ENCODE measurements around the gene SH3PXD2A. TPM values are rescaled to one million over a fixed set of nuclear protein-coding genes. Genes with fewer than 3 reads are reported as not detected.
A peak's percentile ranks its signal among the peaks of the same experiment; 100 is the strongest.

The SH3PXD2A gene
- total RNA-seq, 1 donor from 2014 or later: 36.8 TPM

DNA sequence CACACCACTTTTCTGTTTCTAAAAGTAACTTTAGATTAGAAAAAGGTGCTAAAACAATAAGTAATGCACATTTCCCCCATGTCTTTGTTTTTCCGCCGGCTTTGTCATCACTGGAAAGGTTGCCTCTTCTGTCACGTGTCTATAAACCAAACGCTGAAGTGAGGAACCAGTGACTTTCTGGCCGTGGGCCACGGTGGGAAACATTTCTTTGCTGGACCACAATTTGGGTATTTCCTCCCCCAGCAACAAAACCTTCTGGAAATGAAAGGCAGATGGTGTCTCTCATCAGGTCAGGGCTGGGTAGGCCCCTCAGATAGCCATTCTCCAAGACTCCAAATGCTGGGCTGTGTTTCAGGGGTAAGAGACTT is 174.5 kb downstream of the SH3PXD2A start:
- H3K4me1 Mint-ChIP-seq: peaks cover 29% of the 10 kb centered on the region
- no peak overlapping the region for H3K27ac Mint-ChIP-seq
- H3K9me3 Mint-ChIP-seq: no peaks in the 10 kb centered on the region
- no peak overlapping the region for H3K4me3 Mint-ChIP-seq
- H3K36me3 Mint-ChIP-seq: no peaks in the 10 kb centered on the region
- no peak for DNase-seq (ENCODE audit: low spot score in 2 of 2, unreplicated experiment in 2 of 2)
- no peak for TF ChIP-seq CTCF (IDR thresholded peaks at IDR 0.05; ENCODE audit: unreplicated experiment)
- no peaks in the 10 kb centered on the region for H3K27me3 Mint-ChIP-seq (ENCODE audit: low read depth)

DNA sequence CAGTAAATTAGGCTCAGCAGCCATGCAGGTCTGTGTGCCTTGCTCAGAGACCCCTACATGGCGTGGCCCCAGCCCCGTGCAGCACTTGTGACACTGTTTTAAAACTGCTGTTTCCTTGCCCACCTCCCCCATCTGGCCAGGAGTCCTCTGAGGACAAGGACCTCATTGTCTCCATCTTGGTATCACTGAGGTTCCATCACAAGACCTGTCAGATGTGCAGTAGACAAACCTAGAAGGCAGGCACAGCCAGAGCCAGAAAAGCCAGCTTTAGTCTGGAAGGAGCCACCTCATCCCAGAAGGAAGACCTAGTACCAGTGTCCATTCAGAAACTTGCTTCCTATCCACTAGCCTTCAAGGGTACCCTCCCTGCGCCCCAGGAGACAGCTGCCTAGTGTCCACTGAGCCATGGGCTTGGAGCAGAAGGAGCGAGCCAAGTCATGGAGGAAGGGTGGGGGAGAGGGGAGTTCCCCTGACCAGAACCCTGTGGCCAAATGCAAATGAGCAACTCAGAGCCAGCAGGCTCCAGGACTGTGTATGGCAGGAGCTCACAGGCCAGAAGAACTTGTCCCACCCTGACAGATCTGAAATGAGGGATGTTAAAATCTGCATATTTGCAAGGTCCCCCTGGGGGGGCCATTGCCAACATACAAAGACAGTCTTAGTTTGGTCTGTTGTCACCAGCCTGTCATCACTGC is 176.1 kb downstream of the SH3PXD2A start:
- H3K36me3 Mint-ChIP-seq: no peaks in the 10 kb centered on the region
- DNase-seq (ENCODE audit: low spot score in 2 of 2, unreplicated experiment in 2 of 2): no peak
- peaks cover 34% of the 10 kb centered on the region for H3K4me1 Mint-ChIP-seq
- no peaks in the 10 kb centered on the region for H3K9me3 Mint-ChIP-seq
- no peak for TF ChIP-seq CTCF (IDR thresholded peaks at IDR 0.05; ENCODE audit: unreplicated experiment)
- peak overlapping the region; percentile 98 for H3K27ac Mint-ChIP-seq
- no peak overlapping the region for H3K4me3 Mint-ChIP-seq
- no peaks in the 10 kb centered on the region for H3K27me3 Mint-ChIP-seq (ENCODE audit: low read depth)

GRCh38 chr10:103678178-103678526 is 177.2 kb downstream of the SH3PXD2A start:
- H3K36me3 Mint-ChIP-seq: no peaks in the 10 kb centered on the region
- peak; percentile 85 to 86 for DNase-seq (ENCODE audit: low spot score in 2 of 2, unreplicated experiment in 2 of 2)
- H3K9me3 Mint-ChIP-seq: no peaks in the 10 kb centered on the region
- peaks cover 34% of the 10 kb centered on the region for H3K4me1 Mint-ChIP-seq
- peak overlapping the region; percentile 98 for H3K27ac Mint-ChIP-seq
- H3K4me3 Mint-ChIP-seq: peak overlapping the region; percentile 64
- no peak for TF ChIP-seq CTCF (IDR thresholded peaks at IDR 0.05; ENCODE audit: unreplicated experiment)
- no peaks in the 10 kb centered on the region for H3K27me3 Mint-ChIP-seq (ENCODE audit: low read depth)

GRCh38 chr10:103677486-103678177 is 177.7 kb downstream of the SH3PXD2A start:
- H3K4me3 Mint-ChIP-seq: peak overlapping the region; percentile 64

GRCh38 chr10:103676851-103677417 is 178.4 kb downstream of the SH3PXD2A start:
- DNase-seq (ENCODE audit: low spot score in 2 of 2, unreplicated experiment in 2 of 2): no peak
- Mint-ChIP-seq H3K27me3 (ENCODE audit: low read depth) (no peaks in the 10 kb centered on the region), H3K4me3 (peak overlapping the region; percentile 64), H3K27ac (peak overlapping the region; percentile 98), H3K9me3 (no peaks in the 10 kb centered on the region), H3K36me3 (no peaks in the 10 kb centered on the region), H3K4me1 (peaks cover 34% of the 10 kb centered on the region)
- no peak for TF ChIP-seq CTCF (IDR thresholded peaks at IDR 0.05; ENCODE audit: unreplicated experiment)

More at GRCh38 chr10:103677486-103678177, 177.7 kb downstream of the SH3PXD2A start:
- no peak for TF ChIP-seq CTCF (IDR thresholded peaks at IDR 0.05; ENCODE audit: unreplicated experiment)
- Mint-ChIP-seq H3K36me3 (no peaks in the 10 kb centered on the region), H3K9me3 (no peaks in the 10 kb centered on the region), H3K27me3 (ENCODE audit: low read depth) (no peaks in the 10 kb centered on the region), H3K27ac (peak overlapping the region; percentile 98), H3K4me1 (peaks cover 34% of the 10 kb centered on the region)
- DNase-seq (ENCODE audit: low spot score in 2 of 2, unreplicated experiment in 2 of 2): no peak

Measured in mesothelial cell of epicardium (in vitro differentiated cells).